Kidney (tissue), 2 donors: Measurements from ENCODE around the gene DNAJC18. TPM values are rescaled to one million over a fixed set of nuclear protein-coding genes. Genes with fewer than 3 reads are reported as not detected.

ENCODE experiments used
- polyA plus RNA-seq: library from polyadenylated mRNA; stranded (reverse); fragments of 350-450 nt; fragmentation: Illumina TruSeq; extraction: RNeasy Lipid Tissue Mini Kit (QIAGEN cat#74804); gene quantifications from one replicate; pipeline ENCODE4 v1.2.3, GENCODE V29; 2014; ENCODE audit warnings: low read depth, low replicate concordance; ENCODE audit not compliant: insufficient read depth
- total RNA-seq: library from RNA; stranded (reverse); fragmentation: NEBNext Ultra II Directional; extraction: Animal tissue kit (Norgen Biotek cat#: 25700); gene quantifications from one replicate; pipeline ENCODE4 v1.2.1, GENCODE V29; 2021
- donor health status: DM: yes; HTN: yes; CAD: no.

Gene DNAJC18
- total and polyA plus RNA-seq, 2 donors from 2014 or later: 3.9 to 13.7 TPM

Other genes with a start within 250 kb of the DNAJC18 start
- gene SIL1, start 241.2 kb downstream of the DNAJC18 start, total RNA-seq: 48.6 TPM
- gene SIL1, start 241.2 kb downstream of the DNAJC18 start, polyA plus RNA-seq: 91.7 TPM
- gene MATR3, start 145.8 kb downstream of the DNAJC18 start, total RNA-seq: 215 TPM
- 124 TPM for gene MATR3, start 145.8 kb downstream of the DNAJC18 start, polyA plus RNA-seq
- 68.0 TPM for gene PAIP2, start 97.7 kb downstream of the DNAJC18 start, total RNA-seq
- gene PAIP2, start 97.7 kb downstream of the DNAJC18 start, polyA plus RNA-seq: 121 TPM
- gene SLC23A1, start 56.2 kb downstream of the DNAJC18 start, total RNA-seq: 3.5 TPM
- gene SLC23A1, start 56.2 kb downstream of the DNAJC18 start, polyA plus RNA-seq: 31.9 TPM
- 49.6 TPM for gene MZB1, start 49.6 kb downstream of the DNAJC18 start, total RNA-seq
- gene MZB1, start 49.6 kb downstream of the DNAJC18 start, polyA plus RNA-seq: 1.2 TPM
- 3.8 TPM for gene PROB1, start 44.4 kb downstream of the DNAJC18 start, total RNA-seq
- 1.5 TPM for gene PROB1, start 44.4 kb downstream of the DNAJC18 start, polyA plus RNA-seq
- gene SPATA24, start 35.4 kb downstream of the DNAJC18 start, total RNA-seq: 6.8 TPM
- 21.6 TPM for gene SPATA24, start 35.4 kb downstream of the DNAJC18 start, polyA plus RNA-seq
- gene ECSCR, start 23.2 kb upstream of the DNAJC18 start, total RNA-seq: 34.9 TPM
- 31.9 TPM for gene ECSCR, start 23.2 kb upstream of the DNAJC18 start, polyA plus RNA-seq
- gene SMIM33, start 31.5 kb upstream of the DNAJC18 start, total RNA-seq: 0.13 TPM
- gene SMIM33, start 31.5 kb upstream of the DNAJC18 start, polyA plus RNA-seq: not detected
- gene STING1, start 43.2 kb upstream of the DNAJC18 start, total RNA-seq: 109 TPM
- 29.8 TPM for gene STING1, start 43.2 kb upstream of the DNAJC18 start, polyA plus RNA-seq
- gene UBE2D2, start 121.8 kb upstream of the DNAJC18 start, total RNA-seq: 131 TPM
- 118 TPM for gene UBE2D2, start 121.8 kb upstream of the DNAJC18 start, polyA plus RNA-seq
- 122 TPM for gene CXXC5, start 208.8 kb upstream of the DNAJC18 start, total RNA-seq
- 116 TPM for gene CXXC5, start 208.8 kb upstream of the DNAJC18 start, polyA plus RNA-seq